HG03175 (cell line): ENCODE measurements around the gene STRIT1.
"Not testable (repeated sequence)": the region's sequence is repeated elsewhere in the genome, so short reads cannot be mapped to it uniquely, and the experiment has no call there.

Experiments
- ATAC-seq: cut with Tn5 transposase; IDR thresholded peaks from one replicate; pipeline ENCODE4 v1.9.1; 2021; ENCODE audit warnings: mild to moderate bottlenecking, moderate library complexity; ENCODE audit not compliant: unreplicated experiment

STRIT1 gene

GRCh38 chr3:155271343-155271613 lies 22.2 kb downstream of the STRIT1 start:
- no peak for ATAC-seq

- no peak for ATAC-seq
Observed at GRCh38 chr3:155270485-155271342, 22.8 kb downstream of the STRIT1 start.

- no peak for ATAC-seq
Observed at GRCh38 chr3:155270063-155270462, 23.4 kb downstream of the STRIT1 start.

GRCh38 chr3:155262855-155263254 lies 30.6 kb downstream of the STRIT1 start:
- ATAC-seq: not testable (repeated sequence)

- ATAC-seq: no peak
Observed at GRCh38 chr3:155262295-155262694, 31.2 kb downstream of the STRIT1 start.

- no peak for ATAC-seq
Observed at GRCh38 chr3:155254445-155254844, 39.0 kb downstream of the STRIT1 start.

- no peak for ATAC-seq
Observed at GRCh38 chr3:155252535-155252934, 40.9 kb downstream of the STRIT1 start.

GRCh38 chr3:155252021-155252420 lies 41.5 kb downstream of the STRIT1 start:
- ATAC-seq: no peak

GRCh38 chr3:155248531-155249187 lies 44.8 kb downstream of the STRIT1 start:
- ATAC-seq: no peak

- ATAC-seq: no peak
Observed at GRCh38 chr3:155244699-155245098, 48.8 kb downstream of the STRIT1 start.

GRCh38 chr3:155244216-155244615 lies 49.3 kb downstream of the STRIT1 start:
- ATAC-seq: no peak

GRCh38 chr3:155243512-155243921 lies 50.0 kb downstream of the STRIT1 start:
- no peak for ATAC-seq

- ATAC-seq: no peak
Observed at GRCh38 chr3:155242342-155242741, 51.1 kb downstream of the STRIT1 start.

- ATAC-seq: no peak
Observed at GRCh38 chr3:155241579-155241978, 51.9 kb downstream of the STRIT1 start.
